ENCODE results near the gene EDARADD. TPM values are rescaled to one million over a fixed set of nuclear protein-coding genes. Genes with fewer than 3 reads are reported as not detected.

The EDARADD gene
- total and polyA plus RNA-seq, 2 of the 13 experiments (the other 11 are each of a cell fraction or from before 2014, with no cell fraction given) = 0.03 TPM; not detected in 1

DNA sequence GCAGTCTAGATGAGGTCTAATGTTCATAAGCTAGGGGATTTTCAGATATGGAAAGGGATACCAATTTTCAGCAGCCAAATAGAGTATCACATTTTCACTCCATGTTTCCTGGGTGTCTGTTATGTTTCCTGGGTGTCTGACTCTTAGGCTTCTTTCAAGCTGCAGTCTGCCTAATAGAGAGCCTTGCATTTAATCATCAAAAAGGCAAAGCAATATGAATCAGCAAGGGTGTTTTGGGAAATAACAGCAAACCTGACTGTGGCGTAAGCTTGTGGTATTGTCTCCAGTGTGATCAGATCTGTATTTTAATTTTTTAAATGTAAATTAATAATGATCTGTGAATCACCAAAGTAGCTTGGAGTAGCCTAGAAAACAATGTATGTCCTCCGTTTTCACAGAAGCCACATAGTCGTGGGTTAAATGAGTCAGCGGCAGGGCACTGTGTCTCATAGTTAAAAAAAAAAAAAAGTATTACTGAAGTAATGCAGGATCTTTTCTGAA is 140.1 kb downstream of the EDARADD start:
- ChIA-PET POLR2A (interaction anchor here (0.7 to 1.2 kb wide), 4 partner anchors 9 to 44 kb away, joined by 3 to 4 read pairs (median 3); no protein-coding TSS in a partner anchor), CTCF (ENCODE audit: low intra/inter-chr PET ratio, low total read pairs) (no interaction called here)
- Histone ChIP-seq H2AFZ (ENCODE audit: low read length) (no peak overlapping the region), H3K9ac (ENCODE audit: insufficient read depth, low read depth, low read length) (no peak overlapping the region), H3K9me3 (ENCODE audit: low read length) (no peaks in the 10 kb centered on the region), H3K4me2 (ENCODE audit: low read depth, low read length) (no peak overlapping the region), H3K79me2 (ENCODE audit: insufficient read depth, low read length) (peaks cover 35% of the 10 kb centered on the region), H4K20me1 (ENCODE audit: insufficient read depth, low read length) (peaks cover 5% of the 10 kb centered on the region; the same call in 1 of the 2 replicates), H3K4me3 (replicated peaks in 1 of 3; ENCODE audit: insufficient read depth in 1 of 3, low read depth in 2 of 3, low read length in 3 of 3) (no peak overlapping the region), H3K27ac (ENCODE audit: extremely low read length, insufficient read depth, low read length) (no peak overlapping the region), H3K36me3 (replicated peaks in 1 of 2; ENCODE audit: control insufficient read depth in 1 of 2, insufficient read depth in 2 of 2, low read length in 2 of 2) (peaks cover 30 to 61% of the 10 kb centered on the region in 2 experiments), H3K4me1 (ENCODE audit: insufficient read depth, low read length) (peaks cover 63% of the 10 kb centered on the region), H3K27me3 (ENCODE audit: control insufficient read depth in 1 of 2, insufficient read depth in 2 of 2, low read length in 2 of 2) (no peaks in the 10 kb centered on the region)
- intact Hi-C loops (cut with micrococcal nuclease; ENCODE audit: unreplicated experiment) = loop anchor here (5.0 kb wide), 1 partner anchor 252 kb away; the partner anchor contains the start of gene ERO1B
- in situ Hi-C loops (cut with HindIII; ENCODE audit: extremely low pct_ligation_motif_present, low pct_unique_long_range_greater_than_20kb) = no loop called here
- no TSS peak for BruUV-seq (replicated peaks)
- FAIRE-seq (no peak), ATAC-seq (no peak), DNase-seq (ENCODE audit: low spot score) (no peak)
- WGBS (ENCODE audit: low lambda C conversion rate) = 92% methylated on average over 4 of the region's 4 CpGs
- TF ChIP-seq, protein P1, sequence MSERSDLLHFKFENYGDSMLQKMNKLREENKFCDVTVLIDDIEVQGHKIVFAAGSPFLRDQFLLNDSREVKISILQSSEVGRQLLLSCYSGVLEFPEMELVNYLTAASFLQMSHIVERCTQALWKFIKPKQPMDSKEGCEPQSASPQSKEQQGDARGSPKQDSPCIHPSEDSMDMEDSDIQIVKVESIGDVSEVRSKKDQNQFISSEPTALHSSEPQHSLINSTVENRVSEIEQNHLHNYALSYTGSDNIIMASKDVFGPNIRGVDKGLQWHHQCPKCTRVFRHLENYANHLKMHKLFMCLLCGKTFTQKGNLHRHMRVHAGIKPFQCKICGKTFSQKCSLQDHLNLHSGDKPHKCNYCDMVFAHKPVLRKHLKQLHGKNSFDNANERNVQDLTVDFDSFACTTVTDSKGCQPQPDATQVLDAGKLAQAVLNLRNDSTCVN (CRISPR knock-in tag; IDR thresholded peaks at IDR 0.05; ENCODE audit: borderline replicate concordance) = no peak
- TF ChIP-seq KMT2A (CRISPR knock-in tag; IDR thresholded peaks at IDR 0.05) (no peak), ZNF766 (CRISPR knock-in tag; IDR thresholded peaks at IDR 0.05; ENCODE audit: borderline replicate concordance) (no peak)
- TF ChIP-seq, protein P2, sequence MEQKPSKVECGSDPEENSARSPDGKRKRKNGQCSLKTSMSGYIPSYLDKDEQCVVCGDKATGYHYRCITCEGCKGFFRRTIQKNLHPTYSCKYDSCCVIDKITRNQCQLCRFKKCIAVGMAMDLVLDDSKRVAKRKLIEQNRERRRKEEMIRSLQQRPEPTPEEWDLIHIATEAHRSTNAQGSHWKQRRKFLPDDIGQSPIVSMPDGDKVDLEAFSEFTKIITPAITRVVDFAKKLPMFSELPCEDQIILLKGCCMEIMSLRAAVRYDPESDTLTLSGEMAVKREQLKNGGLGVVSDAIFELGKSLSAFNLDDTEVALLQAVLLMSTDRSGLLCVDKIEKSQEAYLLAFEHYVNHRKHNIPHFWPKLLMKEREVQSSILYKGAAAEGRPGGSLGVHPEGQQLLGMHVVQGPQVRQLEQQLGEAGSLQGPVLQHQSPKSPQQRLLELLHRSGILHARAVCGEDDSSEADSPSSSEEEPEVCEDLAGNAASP (CRISPR knock-in tag; IDR thresholded peaks at IDR 0.05; ENCODE audit: borderline replicate concordance) = no peak
- TF ChIP-seq, protein P3, sequence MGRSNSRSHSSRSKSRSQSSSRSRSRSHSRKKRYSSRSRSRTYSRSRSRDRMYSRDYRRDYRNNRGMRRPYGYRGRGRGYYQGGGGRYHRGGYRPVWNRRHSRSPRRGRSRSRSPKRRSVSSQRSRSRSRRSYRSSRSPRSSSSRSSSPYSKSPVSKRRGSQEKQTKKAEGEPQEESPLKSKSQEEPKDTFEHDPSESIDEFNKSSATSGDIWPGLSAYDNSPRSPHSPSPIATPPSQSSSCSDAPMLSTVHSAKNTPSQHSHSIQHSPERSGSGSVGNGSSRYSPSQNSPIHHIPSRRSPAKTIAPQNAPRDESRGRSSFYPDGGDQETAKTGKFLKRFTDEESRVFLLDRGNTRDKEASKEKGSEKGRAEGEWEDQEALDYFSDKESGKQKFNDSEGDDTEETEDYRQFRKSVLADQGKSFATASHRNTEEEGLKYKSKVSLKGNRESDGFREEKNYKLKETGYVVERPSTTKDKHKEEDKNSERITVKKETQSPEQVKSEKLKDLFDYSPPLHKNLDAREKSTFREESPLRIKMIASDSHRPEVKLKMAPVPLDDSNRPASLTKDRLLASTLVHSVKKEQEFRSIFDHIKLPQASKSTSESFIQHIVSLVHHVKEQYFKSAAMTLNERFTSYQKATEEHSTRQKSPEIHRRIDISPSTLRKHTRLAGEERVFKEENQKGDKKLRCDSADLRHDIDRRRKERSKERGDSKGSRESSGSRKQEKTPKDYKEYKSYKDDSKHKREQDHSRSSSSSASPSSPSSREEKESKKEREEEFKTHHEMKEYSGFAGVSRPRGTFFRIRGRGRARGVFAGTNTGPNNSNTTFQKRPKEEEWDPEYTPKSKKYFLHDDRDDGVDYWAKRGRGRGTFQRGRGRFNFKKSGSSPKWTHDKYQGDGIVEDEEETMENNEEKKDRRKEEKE (IDR thresholded peaks at IDR 0.05) = no peak
- TF ChIP-seq, protein P4, sequence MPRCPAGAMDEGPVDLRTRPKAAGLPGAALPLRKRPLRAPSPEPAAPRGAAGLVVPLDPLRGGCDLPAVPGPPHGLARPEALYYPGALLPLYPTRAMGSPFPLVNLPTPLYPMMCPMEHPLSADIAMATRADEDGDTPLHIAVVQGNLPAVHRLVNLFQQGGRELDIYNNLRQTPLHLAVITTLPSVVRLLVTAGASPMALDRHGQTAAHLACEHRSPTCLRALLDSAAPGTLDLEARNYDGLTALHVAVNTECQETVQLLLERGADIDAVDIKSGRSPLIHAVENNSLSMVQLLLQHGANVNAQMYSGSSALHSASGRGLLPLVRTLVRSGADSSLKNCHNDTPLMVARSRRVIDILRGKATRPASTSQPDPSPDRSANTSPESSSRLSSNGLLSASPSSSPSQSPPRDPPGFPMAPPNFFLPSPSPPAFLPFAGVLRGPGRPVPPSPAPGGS (CRISPR knock-in tag; IDR thresholded peaks at IDR 0.05) = no peak
- TF ChIP-seq, protein P5, sequence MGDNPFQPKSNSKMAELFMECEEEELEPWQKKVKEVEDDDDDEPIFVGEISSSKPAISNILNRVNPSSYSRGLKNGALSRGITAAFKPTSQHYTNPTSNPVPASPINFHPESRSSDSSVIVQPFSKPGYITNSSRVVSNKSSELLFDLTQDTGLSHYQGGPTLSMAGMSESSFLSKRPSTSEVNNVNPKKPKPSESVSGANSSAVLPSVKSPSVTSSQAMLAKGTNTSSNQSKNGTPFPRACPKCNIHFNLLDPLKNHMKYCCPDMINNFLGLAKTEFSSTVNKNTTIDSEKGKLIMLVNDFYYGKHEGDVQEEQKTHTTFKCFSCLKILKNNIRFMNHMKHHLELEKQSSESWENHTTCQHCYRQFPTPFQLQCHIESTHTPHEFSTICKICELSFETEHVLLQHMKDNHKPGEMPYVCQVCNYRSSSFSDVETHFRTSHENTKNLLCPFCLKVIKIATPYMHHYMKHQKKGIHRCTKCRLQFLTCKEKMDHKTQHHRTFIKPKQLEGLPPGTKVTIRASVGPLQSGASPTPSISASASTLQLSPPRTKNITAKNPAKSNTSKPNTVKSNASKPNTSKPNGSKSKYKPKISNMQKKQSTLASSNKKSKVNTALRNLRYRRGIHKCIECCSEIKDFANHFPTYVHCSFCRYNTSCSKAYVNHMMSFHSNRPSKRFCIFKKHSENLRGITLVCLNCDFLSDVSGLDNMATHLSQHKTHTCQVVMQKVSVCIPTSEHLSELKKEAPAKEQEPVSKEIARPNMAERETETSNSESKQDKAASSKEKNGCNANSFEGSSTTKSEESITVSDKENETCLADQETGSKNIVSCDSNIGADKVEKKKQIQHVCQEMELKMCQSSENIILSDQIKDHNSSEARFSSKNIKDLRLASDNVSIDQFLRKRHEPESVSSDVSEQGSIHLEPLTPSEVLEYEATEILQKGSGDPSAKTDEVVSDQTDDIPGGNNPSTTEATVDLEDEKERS (CRISPR knock-in tag; IDR thresholded peaks at IDR 0.05) = no peak
- TF ChIP-seq, protein P6, sequence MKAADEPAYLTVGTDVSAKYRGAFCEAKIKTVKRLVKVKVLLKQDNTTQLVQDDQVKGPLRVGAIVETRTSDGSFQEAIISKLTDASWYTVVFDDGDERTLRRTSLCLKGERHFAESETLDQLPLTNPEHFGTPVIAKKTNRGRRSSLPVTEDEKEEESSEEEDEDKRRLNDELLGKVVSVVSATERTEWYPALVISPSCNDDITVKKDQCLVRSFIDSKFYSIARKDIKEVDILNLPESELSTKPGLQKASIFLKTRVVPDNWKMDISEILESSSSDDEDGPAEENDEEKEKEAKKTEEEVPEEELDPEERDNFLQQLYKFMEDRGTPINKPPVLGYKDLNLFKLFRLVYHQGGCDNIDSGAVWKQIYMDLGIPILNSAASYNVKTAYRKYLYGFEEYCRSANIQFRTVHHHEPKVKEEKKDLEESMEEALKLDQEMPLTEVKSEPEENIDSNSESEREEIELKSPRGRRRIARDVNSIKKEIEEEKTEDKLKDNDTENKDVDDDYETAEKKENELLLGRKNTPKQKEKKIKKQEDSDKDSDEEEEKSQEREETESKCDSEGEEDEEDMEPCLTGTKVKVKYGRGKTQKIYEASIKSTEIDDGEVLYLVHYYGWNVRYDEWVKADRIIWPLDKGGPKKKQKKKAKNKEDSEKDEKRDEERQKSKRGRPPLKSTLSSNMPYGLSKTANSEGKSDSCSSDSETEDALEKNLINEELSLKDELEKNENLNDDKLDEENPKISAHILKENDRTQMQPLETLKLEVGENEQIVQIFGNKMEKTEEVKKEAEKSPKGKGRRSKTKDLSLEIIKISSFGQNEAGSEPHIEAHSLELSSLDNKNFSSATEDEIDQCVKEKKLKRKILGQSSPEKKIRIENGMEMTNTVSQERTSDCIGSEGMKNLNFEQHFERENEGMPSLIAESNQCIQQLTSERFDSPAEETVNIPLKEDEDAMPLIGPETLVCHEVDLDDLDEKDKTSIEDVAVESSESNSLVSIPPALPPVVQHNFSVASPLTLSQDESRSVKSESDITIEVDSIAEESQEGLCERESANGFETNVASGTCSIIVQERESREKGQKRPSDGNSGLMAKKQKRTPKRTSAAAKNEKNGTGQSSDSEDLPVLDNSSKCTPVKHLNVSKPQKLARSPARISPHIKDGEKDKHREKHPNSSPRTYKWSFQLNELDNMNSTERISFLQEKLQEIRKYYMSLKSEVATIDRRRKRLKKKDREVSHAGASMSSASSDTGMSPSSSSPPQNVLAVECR (CRISPR knock-in tag; IDR thresholded peaks at IDR 0.05; ENCODE audit: borderline replicate concordance) = no peak

Measured in HepG2 (cell line).